HG03066 (cell line): ENCODE results near the gene FAM83G.
"Not testable (repeated sequence)": the region's sequence is repeated elsewhere in the genome, so short reads cannot be mapped to it uniquely, and the experiment has no call there.

Experiments
- ATAC-seq: cut with Tn5 transposase; IDR thresholded peaks from one replicate; pipeline ENCODE4 v1.9.1; 2021; ENCODE audit warnings: low read depth; ENCODE audit not compliant: unreplicated experiment

Gene FAM83G, protein sequence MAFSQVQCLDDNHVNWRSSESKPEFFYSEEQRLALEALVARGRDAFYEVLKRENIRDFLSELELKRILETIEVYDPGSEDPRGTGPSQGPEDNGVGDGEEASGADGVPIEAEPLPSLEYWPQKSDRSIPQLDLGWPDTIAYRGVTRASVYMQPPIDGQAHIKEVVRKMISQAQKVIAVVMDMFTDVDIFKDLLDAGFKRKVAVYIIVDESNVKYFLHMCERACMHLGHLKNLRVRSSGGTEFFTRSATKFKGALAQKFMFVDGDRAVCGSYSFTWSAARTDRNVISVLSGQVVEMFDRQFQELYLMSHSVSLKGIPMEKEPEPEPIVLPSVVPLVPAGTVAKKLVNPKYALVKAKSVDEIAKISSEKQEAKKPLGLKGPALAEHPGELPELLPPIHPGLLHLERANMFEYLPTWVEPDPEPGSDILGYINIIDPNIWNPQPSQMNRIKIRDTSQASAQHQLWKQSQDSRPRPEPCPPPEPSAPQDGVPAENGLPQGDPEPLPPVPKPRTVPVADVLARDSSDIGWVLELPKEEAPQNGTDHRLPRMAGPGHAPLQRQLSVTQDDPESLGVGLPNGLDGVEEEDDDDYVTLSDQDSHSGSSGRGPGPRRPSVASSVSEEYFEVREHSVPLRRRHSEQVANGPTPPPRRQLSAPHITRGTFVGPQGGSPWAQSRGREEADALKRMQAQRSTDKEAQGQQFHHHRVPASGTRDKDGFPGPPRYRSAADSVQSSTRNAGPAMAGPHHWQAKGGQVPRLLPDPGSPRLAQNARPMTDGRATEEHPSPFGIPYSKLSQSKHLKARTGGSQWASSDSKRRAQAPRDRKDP

DNA sequence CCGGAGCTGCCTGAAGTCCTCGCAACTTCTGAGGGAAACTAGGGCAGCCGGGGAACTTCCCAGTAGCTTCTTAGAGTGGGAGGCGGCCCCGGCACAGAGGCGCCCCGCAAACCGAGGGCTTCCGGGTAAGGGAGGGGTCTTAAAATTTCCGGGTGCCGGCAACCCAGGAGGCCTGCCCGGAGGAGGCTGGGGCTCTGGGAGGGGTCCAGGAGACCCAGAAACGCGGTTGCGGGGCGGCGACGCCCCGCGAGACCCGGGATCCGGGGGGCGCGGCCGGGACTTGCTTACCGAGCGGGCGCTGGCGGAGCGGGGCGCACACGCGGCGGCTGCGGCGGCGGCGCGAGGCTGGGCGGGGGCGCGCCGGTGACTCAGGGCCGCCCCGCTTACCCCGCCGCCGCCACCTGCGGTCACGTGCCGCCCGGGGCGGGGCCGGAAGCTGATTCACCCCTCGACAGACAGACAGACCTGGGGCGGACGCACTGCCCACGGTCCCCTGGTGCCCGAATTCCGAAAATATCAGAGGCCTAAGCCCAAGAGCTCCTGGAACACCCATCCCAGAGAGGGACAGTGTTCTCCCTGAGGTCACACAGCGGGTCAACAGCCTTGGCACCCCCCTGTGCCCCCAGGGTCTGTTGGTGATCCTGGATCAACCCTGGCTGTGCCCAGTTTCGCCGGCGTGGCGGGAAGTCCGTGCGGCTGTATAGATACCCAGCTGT, at the start of gene FAM83G:
TSS of gene FAM83G (minus strand) at position 344 of the 716 bp plus-strand sequence. CDS start 723 bp downstream, outside the sequence.
- no peak for ATAC-seq

DNA sequence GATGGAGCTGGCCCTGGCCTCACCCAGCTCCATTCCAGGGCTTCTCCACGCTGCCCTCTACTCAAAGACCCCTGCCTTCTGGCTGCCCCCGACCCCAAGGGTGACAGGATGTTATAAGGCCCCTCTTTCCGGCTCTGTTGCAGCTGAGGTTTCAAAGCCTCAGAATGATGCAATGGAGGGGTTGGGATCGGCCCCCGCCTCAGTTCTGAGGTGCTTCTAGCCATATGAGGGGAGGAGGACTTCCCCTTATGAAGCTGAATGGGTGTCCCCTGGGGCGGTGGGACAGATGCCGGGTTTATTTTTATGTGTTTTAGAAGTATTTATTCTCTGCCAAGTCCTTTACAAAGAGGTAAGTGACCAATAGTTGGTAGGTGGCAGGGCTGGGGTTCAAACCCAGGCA, 44.3 kb upstream of the FAM83G start:
- ATAC-seq = not testable (repeated sequence)

DNA sequence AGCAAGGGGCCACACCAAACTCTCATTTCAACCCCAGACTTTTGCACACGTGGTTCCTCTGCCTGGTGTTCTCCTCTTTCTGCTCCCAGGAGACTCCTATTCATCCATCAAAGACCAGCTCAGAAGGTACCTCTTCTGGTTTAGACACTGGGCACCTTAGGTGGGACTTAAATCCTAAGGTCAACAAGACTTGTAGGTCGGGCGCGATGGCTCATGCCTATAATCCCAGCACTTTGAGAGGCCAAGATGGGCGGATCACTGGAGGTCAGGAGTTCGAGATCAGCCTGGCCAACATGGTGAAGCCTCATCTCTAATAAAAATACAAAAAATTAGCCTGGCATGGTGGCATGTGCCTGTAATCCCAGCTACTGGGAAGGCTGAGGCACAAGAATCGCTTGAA, 42.9 kb upstream of the FAM83G start:
- ATAC-seq = not testable (repeated sequence)

DNA sequence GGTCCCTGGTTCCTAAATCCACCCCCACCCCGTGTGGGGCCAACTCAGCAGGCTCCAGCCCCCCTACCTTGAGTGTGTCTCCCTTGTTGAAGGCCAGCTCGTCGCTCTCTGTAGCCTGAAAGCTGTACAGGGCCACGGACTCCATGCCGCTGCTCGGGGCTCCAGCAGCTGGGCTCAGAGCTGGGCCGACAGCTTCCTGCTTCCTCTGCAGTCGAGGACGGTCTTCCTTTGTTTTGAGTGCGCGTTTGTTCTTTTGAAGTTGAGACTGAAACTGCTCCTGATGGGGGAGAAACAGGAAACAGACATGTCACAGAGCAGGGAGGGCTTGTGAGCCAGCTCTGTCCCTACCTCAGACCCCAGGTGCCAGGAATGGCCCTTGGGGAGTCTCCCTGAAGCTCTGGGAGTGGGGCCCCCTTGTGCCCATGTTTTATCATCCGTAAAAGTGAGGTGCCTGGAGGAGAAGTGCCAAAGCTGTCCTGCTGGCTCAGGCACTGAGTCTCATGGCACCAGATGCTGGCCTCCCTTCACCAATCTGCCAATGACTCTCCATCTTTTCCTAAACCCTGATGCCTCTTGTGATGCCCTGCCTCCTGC, 42.3 kb upstream of the FAM83G start, which contains the start of gene GRAP:
TSS of gene GRAP (minus strand) at position 176 of the 594 bp plus-strand sequence. CDS start at position 145, 31 bp downstream.
- not testable (repeated sequence) for ATAC-seq

DNA sequence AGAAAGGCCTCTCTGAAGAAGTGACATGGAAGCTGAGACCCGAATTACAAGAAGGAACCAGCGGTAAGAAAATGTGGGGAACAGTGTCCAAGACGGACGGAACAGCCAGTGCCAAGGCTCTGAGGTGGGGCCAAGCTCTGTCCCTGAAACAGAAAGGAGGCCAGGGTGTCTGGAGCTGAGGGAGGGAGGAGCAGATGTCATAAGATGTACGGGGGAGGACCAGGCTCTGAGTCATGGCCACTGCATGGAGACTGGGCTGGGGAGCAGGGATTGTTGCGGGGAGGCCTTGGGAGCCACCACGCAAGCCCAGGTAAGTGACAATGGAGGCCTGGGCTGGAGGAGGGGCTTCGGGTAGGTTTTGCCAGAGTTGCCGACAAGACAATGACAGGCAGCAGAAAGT, 40.1 kb upstream of the FAM83G start:
- ATAC-seq = not testable (repeated sequence)

DNA sequence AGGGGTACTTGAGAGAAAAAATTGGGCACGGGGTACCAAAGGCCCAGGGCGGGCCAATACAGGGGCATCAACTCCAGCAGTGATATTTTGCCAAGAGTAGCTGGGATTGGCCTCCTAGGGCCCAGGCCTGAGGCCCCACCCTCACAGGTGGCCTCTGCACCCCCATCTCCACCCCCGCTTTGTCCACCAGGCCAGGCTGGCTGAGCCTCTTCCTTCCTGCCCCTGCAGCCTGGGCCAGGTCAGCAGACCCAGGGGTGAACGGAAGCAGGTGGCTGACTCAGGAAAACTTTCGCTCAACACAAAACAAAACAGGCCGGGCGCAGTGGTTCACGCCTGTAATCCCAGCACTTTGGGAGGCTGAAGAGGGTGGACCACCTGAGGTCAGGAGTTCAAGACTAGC, 38.5 kb upstream of the FAM83G start:
- not testable (repeated sequence) for ATAC-seq

DNA sequence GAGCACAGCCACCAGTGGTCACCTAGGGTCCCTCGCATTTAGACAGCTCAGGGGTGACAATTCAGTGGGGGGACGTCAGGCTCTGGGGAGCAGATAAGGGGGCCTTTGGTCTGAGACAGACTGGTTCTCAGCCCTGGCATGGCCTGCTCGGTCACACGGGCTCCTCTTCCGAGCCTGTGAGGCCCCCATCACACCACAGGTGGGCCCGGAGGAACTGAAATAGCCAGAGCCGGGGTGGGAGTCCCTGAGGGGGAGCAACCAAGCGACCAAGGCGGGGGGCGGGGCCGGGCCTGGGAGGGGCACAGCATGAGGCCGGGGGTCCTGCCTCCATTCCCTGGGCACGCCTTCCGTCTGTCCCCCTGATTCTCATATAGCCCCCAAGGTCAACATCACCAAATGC, 37.8 kb upstream of the FAM83G start:
- not testable (repeated sequence) for ATAC-seq

DNA sequence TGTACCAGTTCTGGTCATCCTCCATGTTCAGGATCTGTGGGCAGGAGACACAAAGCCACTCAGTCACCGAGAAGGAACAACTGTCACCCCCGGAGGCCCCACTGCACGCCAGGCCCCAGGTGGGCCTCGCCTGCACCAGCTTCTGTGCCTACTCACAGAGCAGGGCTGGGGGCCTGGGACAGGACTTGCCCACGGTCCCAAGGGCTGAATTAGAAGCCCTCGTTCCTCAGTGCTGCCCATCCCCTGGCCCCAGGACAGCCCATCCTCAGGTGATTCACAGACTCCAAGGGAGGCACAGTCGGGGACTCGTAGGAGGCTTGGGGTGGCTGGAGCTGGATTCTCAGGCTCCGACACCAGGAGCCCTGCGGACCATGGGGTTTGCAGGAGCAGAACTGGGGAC, 37.3 kb upstream of the FAM83G start:
- ATAC-seq = not testable (repeated sequence)

DNA sequence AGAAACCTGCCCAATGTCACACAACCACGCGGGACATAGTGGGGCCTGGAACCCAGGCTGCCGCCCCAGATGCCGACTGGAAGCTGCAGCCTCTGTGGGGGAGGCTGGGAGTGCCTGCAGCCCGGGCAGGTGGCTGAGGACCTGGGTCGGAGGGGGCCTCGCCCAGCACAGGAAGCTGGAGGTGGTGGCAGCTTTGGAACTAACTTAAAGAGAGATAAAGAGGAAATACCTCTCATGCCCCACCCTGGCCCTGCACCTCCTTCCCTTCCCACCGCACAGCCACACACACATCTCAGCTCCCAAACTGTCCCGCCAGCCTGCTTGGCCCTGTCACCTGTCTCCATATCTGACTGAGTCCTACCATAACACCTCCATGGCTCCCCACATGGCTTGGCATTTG, 35.8 kb upstream of the FAM83G start:
- not testable (repeated sequence) for ATAC-seq

DNA sequence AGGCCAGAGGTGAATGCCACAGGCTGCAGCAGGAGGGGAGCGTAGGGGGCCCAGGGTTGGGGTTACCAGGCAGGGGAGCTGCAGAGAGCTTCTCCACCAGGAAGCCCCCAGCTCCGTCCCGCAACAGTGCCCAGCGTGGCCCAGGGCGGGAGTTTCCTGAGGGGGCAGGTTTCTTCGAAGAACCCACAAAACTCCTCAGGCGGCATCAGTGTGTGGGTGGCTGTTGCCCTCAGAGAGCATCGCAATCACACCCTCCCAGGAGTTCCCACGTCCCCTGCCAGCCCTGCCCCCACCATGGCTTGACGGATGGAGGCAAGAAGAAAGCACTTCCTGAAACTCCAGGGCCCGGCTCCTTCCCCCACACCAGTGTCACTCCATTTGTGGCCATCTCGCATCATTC, 34.2 kb upstream of the FAM83G start:
- not testable (repeated sequence) for ATAC-seq

DNA sequence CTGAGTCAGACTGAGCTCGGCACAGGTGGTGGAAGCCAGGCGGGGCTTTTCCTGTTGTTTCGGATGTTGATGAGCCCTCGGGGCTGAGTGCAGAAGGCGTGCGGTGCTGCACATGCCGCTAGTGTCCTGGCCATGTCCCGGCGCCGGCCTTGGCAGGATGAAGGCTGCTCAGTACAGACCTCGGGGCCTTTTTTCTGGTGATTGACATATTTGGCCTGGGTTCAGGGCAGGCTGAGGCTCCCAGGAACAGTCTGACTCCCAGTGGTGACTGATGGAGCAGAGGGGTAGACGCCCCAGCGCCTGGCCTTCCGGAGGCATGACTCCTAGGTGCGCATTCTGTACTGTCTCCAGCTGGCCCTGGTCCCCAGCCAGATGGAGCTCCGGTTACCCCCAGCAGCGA, 33.4 kb upstream of the FAM83G start:
- ATAC-seq = not testable (repeated sequence)

DNA sequence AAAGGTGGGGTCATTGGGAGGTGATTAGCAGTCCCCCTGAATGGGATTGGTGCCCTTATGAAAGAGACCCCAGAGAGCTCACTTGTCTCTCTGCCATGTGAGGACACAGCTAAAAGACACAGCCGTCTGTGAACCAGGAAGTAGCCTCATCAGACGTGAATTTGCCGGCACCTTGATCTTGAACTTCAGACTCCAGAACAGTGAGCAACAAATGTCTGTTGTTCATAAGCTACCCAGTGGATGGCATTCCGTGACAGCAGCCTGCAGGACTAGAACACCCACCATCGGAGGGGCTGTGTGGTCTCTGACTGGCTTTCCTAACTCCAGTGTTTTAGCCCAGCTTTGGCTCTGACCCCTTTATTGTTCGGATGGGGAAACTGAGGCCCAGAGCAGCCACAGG, 33.0 kb upstream of the FAM83G start:
- not testable (repeated sequence) for ATAC-seq

DNA sequence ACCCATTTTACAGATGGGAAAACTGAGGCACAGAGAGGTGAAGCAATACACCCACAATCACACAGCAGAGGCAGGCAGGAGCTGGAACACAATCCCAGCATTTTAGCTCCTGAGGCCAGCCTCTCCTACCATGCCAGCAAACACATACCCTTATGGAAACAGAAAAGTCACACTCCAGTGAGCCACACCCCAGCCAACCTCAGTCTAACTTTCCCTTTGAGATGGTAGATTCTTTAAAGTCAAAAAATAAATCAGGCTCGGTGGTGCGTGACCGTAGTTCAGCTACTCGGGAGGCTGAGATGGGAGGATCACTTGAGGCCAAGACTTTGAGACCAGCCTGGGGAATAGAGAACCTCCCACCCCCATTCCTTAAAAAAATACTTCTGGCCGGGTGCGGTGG, 31.6 kb upstream of the FAM83G start:
- not testable (repeated sequence) for ATAC-seq

DNA sequence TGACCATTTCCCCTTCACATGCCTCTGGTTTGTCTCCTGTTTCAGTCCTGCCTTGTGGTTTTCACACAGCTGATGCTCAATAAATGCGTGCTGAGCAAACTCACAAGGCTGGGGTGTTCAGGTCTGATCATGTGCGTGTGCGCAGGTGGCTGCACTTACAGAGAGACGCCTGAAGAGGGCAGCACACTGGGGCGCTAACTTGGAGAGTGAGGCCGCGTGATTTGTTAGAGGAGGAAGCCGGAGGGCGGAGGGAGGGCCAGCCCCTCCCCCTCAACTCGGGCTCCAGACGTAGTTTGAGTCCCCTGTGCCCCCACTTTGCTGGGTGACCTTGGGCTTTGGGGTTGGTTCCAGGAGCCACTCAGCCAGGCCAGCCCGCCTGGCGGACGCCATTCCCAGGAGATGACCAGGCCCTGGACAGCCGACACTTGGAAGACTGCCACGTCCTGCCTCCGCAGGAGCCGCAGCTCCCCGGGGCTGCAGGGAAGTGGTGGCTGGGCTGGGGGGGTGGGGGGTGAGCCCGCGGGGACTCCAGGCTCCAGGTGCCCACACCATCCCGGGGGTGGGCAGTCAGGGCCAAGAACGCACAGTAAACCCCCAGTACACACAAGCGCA, 27.9 kb upstream of the FAM83G start:
- ATAC-seq = not testable (repeated sequence)

DNA sequence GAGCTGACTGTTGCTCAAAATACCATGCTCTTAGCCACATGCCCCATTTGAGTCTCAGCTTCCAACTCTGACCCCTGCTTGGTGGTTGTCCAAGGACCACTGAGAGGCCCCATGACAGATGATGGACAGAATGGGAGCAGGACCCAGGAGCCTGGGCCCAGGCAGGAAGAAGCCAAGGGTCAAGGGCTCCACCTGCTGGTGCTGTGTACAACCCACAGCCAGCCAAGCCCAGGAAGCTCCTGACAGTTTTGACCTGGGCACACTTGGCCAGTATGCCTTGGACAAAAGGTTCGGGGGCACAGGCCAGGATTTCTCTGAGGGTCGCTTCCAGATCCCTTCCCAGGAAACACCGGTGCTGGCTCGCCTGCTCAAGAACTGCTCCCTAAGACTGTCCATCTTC, 27.2 kb upstream of the FAM83G start:
- not testable (repeated sequence) for ATAC-seq

DNA sequence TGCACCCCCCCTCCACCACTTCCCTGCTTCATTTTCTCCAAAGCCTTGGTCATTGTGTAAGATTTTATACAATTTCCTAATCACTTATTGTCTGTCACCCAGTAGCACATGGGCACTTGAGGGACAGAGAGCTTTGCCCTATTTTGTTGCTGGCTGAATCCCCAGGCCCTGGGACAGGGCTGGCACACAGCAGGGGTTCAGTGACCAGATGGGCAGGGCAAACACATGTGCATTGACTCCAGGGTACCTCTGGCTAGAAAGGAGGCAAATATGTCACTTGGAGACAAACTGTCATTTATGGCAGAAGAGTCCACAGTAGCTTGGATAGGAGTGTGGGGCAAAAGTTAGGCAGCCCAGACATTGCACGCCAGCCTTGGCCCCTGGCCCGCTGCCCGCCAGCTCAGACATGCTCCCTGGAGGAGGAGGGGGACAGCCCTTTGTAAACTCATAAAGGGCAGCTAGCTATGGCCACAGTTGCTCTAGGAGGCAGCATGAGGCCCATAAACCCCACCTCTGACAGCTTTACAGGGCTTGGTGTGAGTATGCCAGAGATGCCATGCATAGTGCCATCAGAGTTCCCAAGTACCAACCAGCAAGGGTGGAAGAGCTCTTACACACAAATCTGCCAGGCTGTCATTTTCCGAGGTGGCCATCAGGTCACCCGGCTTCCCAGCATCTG, 26.3 kb upstream of the FAM83G start:
- not testable (repeated sequence) for ATAC-seq

DNA sequence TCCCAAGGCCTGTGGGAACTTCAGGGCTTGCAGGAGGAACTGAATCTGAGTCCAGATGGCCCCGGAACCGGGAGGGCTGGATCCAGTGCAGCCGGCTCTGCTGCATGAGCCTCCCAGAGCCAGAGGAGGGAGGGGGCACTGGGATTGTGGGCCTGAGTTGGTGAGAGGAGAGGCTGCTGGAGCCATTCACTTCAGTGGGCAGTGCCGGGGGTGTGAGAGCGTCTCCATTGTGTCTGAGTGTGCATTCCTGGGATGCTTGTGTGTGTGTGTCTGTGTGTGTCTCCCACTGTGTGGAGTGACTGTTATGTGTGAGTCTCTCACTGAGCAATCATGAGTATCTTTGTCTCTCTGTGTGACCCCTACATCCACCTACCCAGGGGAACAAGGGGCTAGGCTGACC, 25.2 kb upstream of the FAM83G start:
- ATAC-seq = not testable (repeated sequence)

DNA sequence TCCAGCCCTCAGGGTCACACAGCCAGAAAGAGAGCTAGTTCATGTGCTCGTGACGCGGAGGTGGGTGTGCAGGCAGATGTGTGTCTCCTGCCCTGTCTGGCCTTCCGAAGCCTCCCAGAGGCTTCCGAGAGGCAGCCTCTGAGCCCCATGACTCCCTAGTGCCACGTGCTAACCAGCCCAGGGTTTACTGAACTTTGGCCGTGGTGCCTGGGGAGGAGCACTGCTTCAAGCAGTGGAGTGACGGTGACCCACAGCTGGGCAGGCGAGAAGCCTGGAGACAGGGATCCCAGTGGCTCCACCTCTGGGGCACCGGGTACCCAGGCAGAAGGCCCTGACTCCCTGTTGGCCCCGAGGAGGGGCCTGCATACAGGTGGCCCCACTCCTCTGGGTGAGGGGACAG, 24.1 kb upstream of the FAM83G start:
- ATAC-seq = not testable (repeated sequence)
